RKO (cell line): Measurements from ENCODE around the gene VPS54.

Experiments
- DNase-seq: peaks from one replicate; pipeline ENCODE4 v3.0.0-alpha.2; 2016; ENCODE audit warnings: low spot score

VPS54 gene

DNA sequence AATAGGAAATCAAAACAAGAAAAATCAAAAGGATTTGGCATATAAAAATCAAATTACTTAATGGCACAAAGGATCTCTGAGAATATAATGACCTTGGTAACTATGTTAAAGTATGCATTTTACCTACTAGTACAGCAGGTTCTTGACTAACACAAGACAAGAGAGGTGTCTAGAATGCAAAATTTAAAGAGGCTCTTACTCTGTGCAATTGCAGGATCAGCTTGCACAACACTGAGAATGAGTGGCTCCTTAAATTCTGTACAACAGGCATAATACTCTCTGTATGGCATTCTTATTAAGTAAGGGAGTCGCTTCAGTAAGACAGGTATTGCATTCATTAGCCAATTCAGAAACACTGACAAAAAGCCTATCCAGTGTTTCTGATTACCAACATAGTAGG, 104.9 kb downstream of the VPS54 start:
- DNase-seq, result no peak

DNA sequence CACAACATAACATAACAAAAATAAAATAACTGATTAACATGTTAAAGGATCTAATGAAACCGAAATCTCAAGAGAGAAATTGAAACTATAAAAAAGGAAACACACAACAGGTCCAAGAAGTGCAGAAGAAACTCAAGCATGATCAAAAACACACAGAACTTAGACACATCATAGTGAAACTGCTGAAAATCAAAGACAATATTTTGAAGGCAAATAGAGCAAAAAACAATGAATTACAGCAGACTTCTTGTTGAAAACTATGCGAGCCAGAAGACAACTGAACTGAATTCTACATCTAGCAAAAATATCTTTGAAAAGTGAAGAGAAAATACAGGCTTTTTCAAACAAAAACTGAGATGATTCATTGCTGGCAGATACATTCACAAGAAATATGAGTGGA, 116.2 kb downstream of the VPS54 start:
- no peak for DNase-seq

DNA sequence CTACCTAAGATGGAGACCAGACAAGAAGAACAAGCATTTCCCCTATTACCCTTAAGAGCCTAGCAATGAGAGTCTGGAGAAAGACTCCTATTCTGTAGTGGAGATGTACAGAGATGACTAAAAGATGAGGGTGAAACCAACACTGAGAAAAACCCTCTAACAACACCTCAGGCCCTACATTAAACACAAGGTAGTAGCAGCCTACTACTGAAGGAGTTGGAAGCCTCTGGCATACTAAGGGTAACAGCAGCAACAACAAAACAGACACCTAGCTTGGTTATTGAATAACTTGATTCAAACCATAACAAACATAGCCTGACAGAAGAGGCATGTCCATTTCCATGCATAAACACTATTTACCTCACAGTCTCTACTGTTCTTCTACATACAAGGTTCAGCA, 117.1 kb downstream of the VPS54 start:
- no peak for DNase-seq

DNA sequence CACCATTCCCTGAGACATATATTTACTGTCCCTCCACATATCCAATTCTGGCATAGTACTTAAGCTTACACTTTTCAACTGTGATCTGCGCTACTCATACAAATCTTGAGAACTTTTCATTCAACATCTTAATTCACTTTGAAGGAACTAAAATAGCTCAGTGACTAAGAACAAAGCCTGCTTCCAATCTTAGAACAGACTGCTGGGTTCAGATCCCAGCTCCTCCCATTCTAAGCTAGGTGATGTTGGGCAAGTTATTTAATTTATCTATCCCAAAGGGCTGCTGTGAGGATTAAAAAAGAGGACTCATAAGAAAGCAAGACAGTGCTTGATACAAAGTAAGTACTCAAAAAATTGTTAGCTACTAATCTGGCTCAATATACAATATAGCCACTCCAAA, 119.6 kb downstream of the VPS54 start:
- no peak for DNase-seq

DNA sequence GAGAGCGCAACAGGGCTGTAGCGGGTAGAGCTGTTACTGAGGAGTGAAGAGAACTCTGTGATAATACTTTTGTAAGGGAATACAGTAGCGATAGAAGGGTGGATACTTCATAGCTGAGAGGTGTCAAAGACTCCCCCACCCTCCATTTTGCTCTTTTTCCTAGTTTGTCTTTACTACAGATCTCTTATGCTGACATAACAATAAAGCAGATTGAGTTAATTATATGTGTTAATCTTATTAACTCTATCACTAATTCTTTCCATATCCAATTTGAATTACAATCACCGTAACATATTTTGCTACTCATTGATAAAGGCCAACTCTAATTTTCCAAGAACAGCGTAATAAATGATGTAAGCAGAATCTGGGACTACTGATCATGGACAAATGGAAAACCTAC, 120.4 kb downstream of the VPS54 start:
- DNase-seq, result no peak

DNA sequence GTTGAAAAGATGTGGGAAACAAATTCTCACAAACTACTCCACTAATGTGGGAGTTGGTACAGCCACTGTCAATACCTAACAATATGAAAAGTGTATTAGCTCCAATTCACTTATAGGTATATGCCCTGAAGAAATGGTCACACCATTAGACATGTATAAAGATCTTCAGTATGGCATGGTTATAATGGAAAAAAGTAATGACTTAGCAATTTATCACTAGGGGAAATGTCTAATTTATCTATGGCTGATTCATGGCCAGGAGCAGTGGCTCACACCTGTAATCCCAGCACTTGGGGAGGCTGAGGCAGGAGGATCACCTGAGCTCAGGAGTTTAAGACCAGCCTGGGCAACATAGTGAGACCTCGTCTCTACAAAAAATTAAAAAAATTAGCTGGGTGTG, 125.1 kb downstream of the VPS54 start:
- no peak for DNase-seq

DNA sequence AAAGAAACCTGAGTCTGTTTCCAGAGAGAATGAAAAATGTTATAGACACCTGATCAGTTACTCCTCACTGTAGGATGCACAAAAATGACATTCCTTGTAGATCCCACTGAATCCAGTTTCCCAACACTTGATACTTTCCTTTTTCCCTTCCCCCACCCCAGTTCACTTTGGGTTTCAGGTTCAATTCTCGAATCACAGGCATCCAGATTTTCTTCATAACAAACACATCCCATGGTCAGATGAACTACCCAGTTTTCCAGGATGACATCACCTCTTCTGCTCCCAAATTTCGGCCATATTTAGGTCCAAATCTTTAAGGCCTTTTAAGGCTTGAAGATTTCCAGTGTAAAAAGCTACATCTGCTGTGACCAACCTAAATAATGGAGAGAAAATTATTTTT, 126.1 kb downstream of the VPS54 start:
- DNase-seq, result no peak

DNA sequence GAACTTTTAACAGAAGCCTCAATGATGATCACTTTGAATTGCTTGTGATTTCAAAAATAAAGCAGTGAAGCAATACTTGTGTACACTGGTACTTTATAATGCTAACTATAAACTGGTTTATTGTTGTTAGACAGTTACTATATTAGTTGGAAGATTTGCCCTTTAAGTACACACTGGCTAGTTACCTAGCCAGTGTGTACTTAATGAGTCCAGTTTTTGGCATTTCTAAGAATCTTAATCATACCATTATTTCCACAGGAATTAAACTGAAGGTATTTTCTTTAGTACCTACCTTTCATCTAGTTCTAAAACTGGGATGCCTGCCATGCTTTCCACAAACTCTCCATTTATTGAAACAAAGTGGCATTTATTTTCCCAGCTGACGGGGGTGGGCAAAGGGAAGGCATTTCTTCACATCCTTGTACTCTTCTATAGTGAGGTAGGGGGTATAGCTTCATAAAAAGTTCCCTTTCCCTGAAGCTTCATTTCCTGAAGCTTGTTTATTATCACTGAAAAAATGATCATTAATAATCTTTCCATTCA, 127.7 kb downstream of the VPS54 start:
- no peak for DNase-seq

DNA sequence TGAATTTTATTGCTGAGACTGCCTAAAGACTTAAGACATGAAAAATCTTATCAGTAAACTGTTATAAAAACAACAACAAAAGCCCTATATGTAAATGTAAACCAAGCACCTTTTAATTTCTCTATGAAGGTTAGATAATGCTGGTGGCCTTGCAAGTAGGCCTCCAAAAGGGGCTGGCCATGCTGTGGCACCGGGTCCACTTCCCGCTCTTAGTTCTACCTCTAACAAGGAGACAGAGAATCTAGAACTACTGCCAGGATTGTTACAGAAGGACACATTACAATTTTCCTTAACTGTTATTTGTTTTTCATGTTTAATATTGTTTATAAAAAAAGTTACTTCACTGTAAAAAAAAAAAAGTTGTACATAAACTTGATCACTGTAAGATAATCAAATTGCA, 128.6 kb downstream of the VPS54 start:
- no peak for DNase-seq

DNA sequence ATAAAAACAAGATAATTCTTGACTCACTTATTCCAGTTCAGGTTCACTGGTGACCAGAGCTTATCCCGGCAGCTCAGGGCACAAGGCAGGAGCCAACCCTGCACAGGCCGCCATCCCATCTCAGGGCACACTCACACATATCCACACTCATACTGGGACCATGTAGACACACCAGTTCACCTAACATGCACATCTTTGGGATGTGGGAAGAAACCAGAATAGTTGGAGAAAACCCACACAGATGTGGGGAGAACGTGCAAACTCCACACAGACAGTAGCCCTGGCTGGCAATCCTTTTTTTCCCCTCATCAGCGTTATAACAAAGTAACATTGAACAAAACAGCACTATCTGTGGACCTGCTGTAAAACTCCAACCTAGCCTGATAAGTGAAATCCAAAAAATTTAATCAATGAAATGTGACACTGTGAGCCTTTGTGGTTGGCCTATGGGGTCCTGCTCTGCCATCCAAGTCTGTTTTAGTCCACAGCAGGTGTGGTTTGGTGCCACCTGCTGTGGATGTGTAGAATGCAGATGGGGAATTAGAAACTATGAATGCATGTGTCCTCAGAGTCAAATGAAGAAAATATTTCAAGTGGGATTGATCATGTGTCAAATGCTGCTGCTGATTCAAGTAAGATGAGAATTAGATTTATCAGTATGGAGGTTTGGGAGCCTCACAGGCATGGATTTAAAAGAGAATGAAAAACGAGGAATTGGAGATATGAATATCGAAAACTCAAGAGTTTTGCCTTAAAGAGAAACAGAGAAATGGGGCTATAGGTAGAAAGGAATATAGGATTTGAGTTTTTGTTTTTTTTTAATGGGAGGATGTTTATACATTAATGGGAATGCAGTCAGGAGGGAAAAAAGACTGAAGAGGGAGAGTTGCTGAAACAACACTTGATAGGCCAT, 130.5 kb downstream of the VPS54 start:
- peak; percentile 61 for DNase-seq

DNA sequence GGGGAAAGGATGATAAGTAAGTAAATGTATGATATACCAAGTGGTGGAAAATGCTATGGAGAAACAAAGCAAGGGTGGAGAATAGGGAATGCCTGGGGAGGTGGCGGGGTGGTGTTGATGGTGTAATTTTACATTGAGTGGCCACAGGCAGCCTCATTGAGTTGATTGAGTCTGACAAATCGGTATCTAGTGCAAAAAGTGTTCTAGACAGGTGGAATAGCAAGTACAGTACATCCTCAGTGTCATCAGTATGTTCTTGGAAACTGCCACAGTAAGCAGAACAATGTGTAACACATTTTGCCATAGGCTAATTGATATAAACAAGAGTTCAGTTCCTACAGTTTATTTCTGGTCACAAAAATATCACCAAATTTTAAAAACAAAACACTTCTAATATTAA, 131.2 kb downstream of the VPS54 start:
- DNase-seq, result no peak

DNA sequence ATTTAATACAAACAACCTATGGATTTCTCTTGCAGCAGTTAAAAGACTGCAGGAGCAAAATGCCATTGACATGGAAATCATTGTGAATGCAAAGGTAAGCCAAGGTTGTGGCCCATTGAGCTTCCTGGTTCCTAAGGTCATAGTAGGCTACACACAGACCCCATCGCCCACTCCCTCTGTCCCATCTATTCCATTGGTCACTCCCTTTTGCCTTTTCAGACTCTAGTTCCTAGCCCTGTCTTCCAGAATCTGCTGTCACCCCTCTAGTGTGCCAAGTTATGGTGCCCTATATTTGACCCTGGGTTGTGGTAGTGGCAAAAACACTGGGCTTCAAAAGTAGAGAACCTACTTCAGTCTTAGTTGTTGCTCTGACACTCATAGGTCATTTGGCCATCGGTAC, 132.8 kb downstream of the VPS54 start:
- no peak for DNase-seq

DNA sequence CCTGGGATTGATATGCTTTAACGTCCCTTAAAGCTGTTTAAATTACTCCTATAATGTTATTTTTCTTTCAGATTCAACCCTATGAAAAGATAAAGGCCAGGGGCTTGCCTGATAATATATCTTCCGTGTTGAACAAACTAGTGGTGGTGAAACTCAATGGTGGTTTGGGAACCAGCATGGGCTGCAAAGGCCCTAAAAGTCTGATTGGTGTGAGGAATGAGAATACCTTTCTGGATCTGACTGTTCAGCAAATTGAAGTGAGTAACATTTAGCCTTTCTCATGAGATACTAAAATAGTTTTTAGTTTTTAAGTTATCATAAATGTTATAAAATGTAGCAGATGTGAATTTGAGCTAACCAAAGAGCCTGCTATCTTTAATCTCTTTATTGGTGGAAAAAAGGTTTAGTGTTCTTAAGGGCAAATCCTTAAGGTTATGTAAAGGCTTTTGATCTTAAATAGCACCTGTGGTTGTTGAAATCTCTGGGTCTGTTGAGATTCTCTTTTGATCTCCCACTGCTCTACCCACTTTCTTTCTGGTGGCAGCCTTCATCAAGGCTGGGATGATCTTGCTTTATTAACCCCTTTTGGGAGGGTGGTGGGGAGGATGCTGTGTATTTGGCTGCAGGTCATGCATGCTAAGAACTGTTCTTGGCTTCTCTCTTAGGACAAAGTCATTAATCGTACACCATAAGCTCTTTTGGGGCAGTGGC, 136.7 kb downstream of the VPS54 start:
- DNase-seq, result no peak

DNA sequence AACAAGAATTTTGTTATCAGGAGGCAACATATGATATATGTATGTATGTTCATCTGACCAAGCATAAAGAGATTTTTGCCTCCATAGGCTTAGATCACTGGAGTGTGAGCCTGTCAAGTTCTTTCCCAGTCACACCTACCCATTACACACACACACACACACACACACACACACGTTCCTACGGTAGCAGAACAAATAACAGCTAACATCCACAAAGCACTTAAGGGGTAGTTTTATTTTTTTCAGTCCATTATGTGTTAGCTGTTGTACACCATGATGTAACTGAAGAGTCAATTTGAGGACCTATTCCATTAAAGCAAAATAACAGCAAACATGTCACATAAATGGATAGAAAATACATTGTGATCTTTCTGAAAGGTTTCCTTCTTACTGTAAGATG, 138.0 kb downstream of the VPS54 start:
- DNase-seq, result no peak

DNA sequence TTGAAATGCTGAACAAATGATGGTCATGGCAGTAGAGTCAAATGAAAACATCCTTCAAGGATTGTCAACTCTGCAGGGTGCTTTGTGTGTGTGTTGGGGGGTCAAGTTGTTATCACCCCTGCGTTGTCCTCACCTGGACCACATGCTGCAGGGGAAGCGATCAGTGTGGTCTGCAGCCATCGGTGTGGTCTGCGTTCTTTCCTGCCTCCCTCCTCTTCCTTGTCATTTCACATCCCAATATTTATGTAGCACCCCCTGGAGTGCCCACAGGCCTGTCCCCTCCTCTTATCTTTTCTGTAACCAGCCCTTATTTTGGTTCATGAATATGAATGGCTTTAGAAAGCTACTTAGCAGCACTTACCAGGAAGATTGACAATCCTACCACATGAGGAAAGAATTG, 138.6 kb downstream of the VPS54 start:
- no peak for DNase-seq

DNA sequence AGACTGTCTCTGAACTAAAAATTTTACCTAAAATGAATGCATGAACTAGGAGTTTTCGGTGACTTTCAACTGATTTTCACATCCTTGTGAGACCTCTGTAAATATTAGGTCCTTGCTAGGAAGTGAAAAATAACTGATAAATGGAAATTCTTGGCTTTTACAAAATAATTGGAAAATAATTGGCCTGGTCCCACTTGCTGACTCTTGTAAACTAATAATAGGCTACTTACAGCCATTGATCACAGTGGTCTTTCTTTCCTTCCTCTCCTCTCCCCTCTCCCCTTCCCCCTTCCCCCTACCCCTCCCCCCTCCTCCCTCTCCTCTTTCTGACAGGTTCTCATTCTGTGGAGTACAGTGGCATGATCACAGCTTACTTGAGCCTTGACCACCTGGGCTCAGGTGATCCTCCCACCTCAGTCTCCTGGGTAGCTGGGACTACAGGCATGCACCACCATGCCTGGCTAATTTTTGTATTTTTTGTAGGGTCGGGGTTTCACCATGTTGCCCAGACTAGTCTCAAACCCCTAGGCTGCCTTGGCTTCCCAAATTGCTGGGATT, 139.3 kb downstream of the VPS54 start:
- DNase-seq, result no peak

DNA sequence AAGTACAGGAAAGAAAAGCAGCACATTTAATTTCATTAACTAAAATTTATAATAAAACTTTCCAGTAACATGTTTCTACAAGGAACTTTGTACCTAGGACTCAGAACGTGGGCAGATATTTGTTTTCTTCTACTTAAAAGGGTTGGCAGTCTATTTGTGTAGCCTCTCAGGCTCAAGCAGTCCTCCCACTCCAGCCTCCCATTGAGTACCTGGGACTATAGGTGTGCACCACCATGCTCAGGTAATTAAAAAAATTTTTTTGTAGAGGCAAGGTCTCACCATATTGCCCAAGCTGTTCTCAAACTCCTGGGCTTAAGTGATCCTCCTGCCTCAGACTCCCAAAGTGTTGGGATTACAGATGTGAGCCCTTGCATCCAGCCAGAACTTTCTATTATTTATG, 140.7 kb downstream of the VPS54 start:
- DNase-seq, result no peak

DNA sequence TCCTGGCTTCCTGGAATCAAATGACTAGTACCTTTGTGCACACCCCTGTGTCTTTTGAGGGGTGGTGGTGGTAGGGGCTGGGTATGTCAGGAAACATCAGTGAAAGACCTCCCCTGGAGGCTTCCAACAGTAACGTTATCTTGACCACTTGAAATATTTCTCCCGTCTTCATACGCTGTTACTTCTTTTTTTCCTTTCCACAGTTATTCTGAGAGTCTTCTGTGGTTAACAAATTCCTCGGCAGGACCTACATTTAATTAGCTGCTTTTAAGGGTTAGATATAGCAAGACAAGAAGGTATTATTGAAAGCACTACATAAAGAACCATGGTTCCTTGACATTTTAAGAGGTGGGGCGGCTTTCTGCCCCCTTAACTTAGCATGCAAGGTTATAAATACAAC, 142.9 kb downstream of the VPS54 start:
- DNase-seq, result no peak

DNA sequence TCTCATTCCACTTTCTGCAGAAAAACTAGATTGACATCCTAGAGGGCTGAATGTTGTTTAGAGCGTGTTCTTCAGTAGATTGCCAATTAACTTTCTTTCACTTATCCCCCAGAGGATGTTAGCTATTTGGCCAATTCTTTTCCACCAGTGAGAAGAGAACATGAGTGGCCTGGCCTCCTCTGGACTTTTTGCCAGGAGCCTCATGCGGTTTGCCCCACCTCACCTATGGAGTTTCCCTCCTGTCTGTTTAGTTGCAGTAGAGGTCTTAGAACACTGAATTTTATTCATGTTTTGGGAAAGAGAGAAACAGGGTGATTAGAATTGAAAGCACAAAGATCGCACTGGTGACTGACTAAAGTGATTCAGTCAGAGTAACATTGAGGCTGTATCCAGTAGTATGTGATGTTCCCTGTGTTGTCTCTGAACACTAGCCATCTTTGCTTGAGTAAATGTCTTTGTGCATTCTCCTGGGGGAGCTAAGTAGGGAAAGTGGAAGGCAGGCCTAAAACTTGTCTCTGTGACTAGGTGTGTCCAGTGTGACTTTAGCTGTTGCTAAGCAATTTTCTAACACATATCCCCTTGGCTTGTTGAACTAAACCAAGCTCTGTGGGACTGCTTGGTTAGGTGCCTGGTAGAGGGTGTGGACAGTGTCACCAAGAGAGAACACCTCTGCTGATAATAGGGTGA, 143.5 kb downstream of the VPS54 start:
- no peak for DNase-seq

DNA sequence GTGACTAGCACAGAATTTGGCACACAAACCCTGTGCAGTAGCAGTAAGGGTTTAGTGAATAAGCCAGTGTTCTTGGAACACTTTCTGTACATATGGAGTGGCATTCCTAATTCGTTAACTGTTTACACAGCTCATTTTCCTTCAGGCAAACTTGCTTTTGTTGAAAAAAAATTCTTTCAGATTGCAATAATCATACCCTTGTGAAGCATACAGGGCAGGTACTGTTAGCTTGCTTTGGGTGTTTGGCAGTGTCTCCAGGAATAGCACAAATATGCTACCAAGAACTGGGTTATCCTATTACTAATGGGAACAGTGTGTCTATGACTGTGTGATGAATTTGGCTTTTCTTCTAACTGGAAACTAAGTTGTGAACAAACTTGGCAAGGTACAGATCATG, 144.1 kb downstream of the VPS54 start:
- no peak for DNase-seq

DNA sequence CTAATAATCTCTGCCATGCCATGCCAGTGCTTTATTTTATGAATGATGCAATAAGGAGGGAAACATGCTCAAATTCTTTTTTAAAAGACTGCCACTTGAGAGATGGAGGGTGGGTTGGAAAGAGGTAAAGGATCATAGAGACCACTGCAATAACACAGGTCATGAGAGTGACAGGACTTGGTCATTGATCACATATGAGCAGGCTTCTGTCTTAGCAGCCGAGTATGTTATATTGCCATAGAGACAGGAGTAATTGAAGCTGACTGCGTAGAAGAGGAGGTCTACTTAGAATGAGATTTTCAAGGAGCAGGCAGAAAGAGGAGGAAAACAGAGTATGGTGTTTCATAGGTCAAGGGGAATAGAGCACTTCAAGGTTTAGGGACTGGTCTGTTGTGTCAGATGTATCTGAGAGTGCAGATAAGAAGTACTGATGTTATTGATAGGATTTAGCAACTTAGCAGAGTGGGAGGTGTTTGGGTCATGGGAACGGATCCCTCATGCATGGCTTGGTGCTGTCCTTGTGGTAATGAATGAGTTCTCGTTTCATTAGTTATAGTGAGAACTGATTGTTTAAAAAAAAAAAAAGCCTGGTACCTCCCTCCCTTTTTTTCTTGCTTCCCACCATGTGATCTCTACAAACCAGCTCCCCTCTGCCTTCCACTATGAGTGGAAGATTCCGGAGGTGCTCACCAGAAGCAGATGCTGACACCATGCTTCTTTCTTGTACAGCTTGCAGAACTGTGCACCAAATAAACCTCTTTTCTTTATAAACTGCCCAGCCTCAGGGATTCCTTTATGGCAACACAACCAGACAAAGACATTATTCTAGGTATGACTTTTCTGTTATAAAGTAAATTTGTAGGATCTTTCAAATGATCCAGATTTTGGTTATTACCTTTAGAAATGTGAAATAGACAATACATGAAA, 144.8 kb downstream of the VPS54 start:
- DNase-seq, result no peak
